ENCODE measurements around the gene PPP2R5E.

PPP2R5E gene

GRCh38 chr14:63432888-63433552 is 110.2 kb downstream of the PPP2R5E start:
- peaks cover 4% of the 10 kb centered on the region; the same call in 1 of the 2 replicates for H4K20me1 ChIP-seq (ENCODE audit: low read depth, low read length)
- no peak overlapping the region for H2AFZ ChIP-seq (ENCODE audit: low read depth, low read length, severe bottlenecking)
- H3K4me2 ChIP-seq (ENCODE audit: low read depth, low read length, poor library complexity, severe bottlenecking) = no peak overlapping the region
- H3K27me3 ChIP-seq (ENCODE audit: low read length) = no peaks in the 10 kb centered on the region
- no peak overlapping the region for H3K9ac ChIP-seq (ENCODE audit: low read length)
- H3K36me3 ChIP-seq (ENCODE audit: low read length) = no peaks in the 10 kb centered on the region
- H3K9me3 ChIP-seq (ENCODE audit: insufficient read depth, low read length) = no peaks in the 10 kb centered on the region
- H3K79me2 ChIP-seq (ENCODE audit: insufficient read depth, low read length) = peaks cover 38% of the 10 kb centered on the region; the same call in 1 of the 2 replicates
- no peak overlapping the region for H3K4me3 ChIP-seq (ENCODE audit: insufficient read depth, low read length, poor library complexity, severe bottlenecking)
- TF ChIP-seq EZH2phosphoT487 (conservative IDR thresholded peaks at IDR 0.05; ENCODE audit: low read length) = no peak
- TF ChIP-seq CTCF (IDR thresholded peaks at IDR 0.05; ENCODE audit: insufficient read depth, low read length, poor library complexity, severe bottlenecking) = no peak
- H3K27ac ChIP-seq (ENCODE audit: low read depth, low read length) = no peak overlapping the region
- no peaks in the 10 kb centered on the region for H3K9me2 ChIP-seq (replicated peaks; ENCODE audit: insufficient read depth, low read length)
- no peaks in the 10 kb centered on the region; the same call in 1 of the 2 replicates for H3F3A ChIP-seq (ENCODE audit: insufficient read depth)

- Histone ChIP-seq H4K20me1 (ENCODE audit: low read depth, low read length) (peaks cover 4% of the 10 kb centered on the region; the same call in 1 of the 2 replicates), H3F3A (ENCODE audit: insufficient read depth) (no peaks in the 10 kb centered on the region; the same call in 1 of the 2 replicates), H3K9ac (ENCODE audit: low read length) (no peak overlapping the region), H3K36me3 (ENCODE audit: low read length) (no peaks in the 10 kb centered on the region), H3K4me3 (ENCODE audit: insufficient read depth, low read length, poor library complexity, severe bottlenecking) (no peak overlapping the region), H2AFZ (ENCODE audit: low read depth, low read length, severe bottlenecking) (no peak overlapping the region), H3K9me2 (replicated peaks; ENCODE audit: insufficient read depth, low read length) (no peaks in the 10 kb centered on the region), H3K9me3 (ENCODE audit: insufficient read depth, low read length) (no peaks in the 10 kb centered on the region), H3K27ac (ENCODE audit: low read depth, low read length) (no peak overlapping the region), H3K27me3 (ENCODE audit: low read length) (no peaks in the 10 kb centered on the region), H3K79me2 (ENCODE audit: insufficient read depth, low read length) (peaks cover 41% of the 10 kb centered on the region; the same call in 1 of the 2 replicates), H3K4me2 (ENCODE audit: low read depth, low read length, poor library complexity, severe bottlenecking) (no peak overlapping the region)
- no peak for TF ChIP-seq EZH2phosphoT487 (conservative IDR thresholded peaks at IDR 0.05; ENCODE audit: low read length)
- TF ChIP-seq CTCF (IDR thresholded peaks at IDR 0.05; ENCODE audit: insufficient read depth, low read length, poor library complexity, severe bottlenecking) = no peak
Measured at GRCh38 chr14:63432228-63432627, 110.9 kb downstream of the PPP2R5E start.

DNA sequence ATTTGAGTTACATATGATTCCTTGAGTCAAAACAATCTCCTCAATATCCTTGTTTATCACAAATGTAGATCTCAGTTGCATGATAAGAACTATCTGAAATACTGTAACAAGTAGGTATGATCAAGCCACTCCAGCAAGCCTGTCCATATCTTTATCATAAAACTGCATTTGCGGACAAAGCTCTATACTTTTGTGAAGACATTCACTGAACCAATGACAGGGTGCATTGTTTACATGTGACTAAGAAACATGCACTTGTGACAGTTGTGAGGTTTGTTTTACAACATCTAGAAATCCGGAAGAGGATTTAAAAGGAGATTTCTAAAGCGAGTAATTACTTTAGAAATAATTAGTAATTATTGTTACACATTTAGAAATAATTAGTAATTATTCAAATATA is 111.7 kb downstream of the PPP2R5E start:
- no peak overlapping the region for H3K27ac ChIP-seq (ENCODE audit: low read depth, low read length)
- no peaks in the 10 kb centered on the region for H3K36me3 ChIP-seq (ENCODE audit: low read length)
- no peaks in the 10 kb centered on the region for H3K9me3 ChIP-seq (ENCODE audit: insufficient read depth, low read length)
- no peak overlapping the region for H3K4me3 ChIP-seq (ENCODE audit: insufficient read depth, low read length, poor library complexity, severe bottlenecking)
- no peak overlapping the region for H2AFZ ChIP-seq (ENCODE audit: low read depth, low read length, severe bottlenecking)
- no peak overlapping the region for H3K9ac ChIP-seq (ENCODE audit: low read length)
- no peak overlapping the region for H3K4me2 ChIP-seq (ENCODE audit: low read depth, low read length, poor library complexity, severe bottlenecking)
- H3K79me2 ChIP-seq (ENCODE audit: insufficient read depth, low read length) = peaks cover 47% of the 10 kb centered on the region; the same call in 1 of the 2 replicates
- no peaks in the 10 kb centered on the region for H3K27me3 ChIP-seq (ENCODE audit: low read length)
- TF ChIP-seq EZH2phosphoT487 (conservative IDR thresholded peaks at IDR 0.05; ENCODE audit: low read length) = no peak
- TF ChIP-seq CTCF (IDR thresholded peaks at IDR 0.05; ENCODE audit: insufficient read depth, low read length, poor library complexity, severe bottlenecking) = no peak
- peaks cover 4% of the 10 kb centered on the region; the same call in 1 of the 2 replicates for H4K20me1 ChIP-seq (ENCODE audit: low read depth, low read length)
- H3F3A ChIP-seq (ENCODE audit: insufficient read depth) = no peaks in the 10 kb centered on the region; the same call in 1 of the 2 replicates
- H3K9me2 ChIP-seq (replicated peaks; ENCODE audit: insufficient read depth, low read length) = no peaks in the 10 kb centered on the region
